ENCODE measurements around the gene DAZL.

DAZL gene

GRCh38 chr3:16595778-16596177 lies 9.4 kb downstream of the DAZL start:
- no peak overlapping the region for H4K8ac ChIP-seq (ENCODE audit: low read depth, low read length)
- no peaks in the 10 kb centered on the region for H3K79me2 ChIP-seq (ENCODE audit: control insufficient read depth, insufficient read depth, low read length, poor library complexity)
- H3K27ac ChIP-seq (ENCODE audit: low read depth, low read length), result no peak overlapping the region
- no peak overlapping the region for H3K4me3 ChIP-seq (ENCODE audit: low read depth, low read length)
- no peak overlapping the region for H3K9ac ChIP-seq (ENCODE audit: low read length)
- no peak overlapping the region for H3K18ac ChIP-seq (ENCODE audit: low read length)
- H3K14ac ChIP-seq (ENCODE audit: low read length), result no peak overlapping the region
- DNase-seq, result no peak
- no peaks in the 10 kb centered on the region for H3K27me3 ChIP-seq (ENCODE audit: insufficient read depth, low read length)
- no peaks in the 10 kb centered on the region for H3K9me3 ChIP-seq (ENCODE audit: insufficient read depth, low read depth, low read length)
- H3K36me3 ChIP-seq (ENCODE audit: control insufficient read depth in 1 of 2, insufficient read depth in 2 of 2, low read length in 2 of 2), result no peaks in the 10 kb centered on the region
- no peak overlapping the region for H2AFZ ChIP-seq (ENCODE audit: insufficient read depth, low read length, poor library complexity)
- H4K12ac ChIP-seq (ENCODE audit: low read depth, low read length), result no peak overlapping the region
- no peak overlapping the region for H2AK5ac ChIP-seq (ENCODE audit: low read length)
- H3K79me1 ChIP-seq (ENCODE audit: low read length), result no peaks in the 10 kb centered on the region
- no CpG with 5 or more reads among the region's 3 CpGs for WGBS (ENCODE audit: extremely low coverage, insufficient coverage, insufficient read length)
- H3K4me2 ChIP-seq (ENCODE audit: low read length), result no peak overlapping the region
- H4K91ac ChIP-seq (ENCODE audit: low read depth, low read length), result no peak overlapping the region
- H2BK12ac ChIP-seq (ENCODE audit: low read length), result no peak overlapping the region
- no peak overlapping the region for H3K23ac ChIP-seq (ENCODE audit: low read length)
- H2BK5ac ChIP-seq (ENCODE audit: low read depth, low read length, poor library complexity), result no peak overlapping the region
- H3K4ac ChIP-seq (ENCODE audit: low read depth, low read length), result no peak overlapping the region
- no peak overlapping the region for H2BK120ac ChIP-seq (ENCODE audit: insufficient read depth, low read length, poor library complexity)
- no peaks in the 10 kb centered on the region for H3K4me1 ChIP-seq (ENCODE audit: control insufficient read depth in 1 of 2, insufficient read depth in 2 of 2, low read length in 2 of 2)

GRCh38 chr3:16589867-16590624 lies 15.2 kb downstream of the DAZL start:
- no peak overlapping the region for H4K12ac ChIP-seq (ENCODE audit: low read depth, low read length)
- H2AFZ ChIP-seq (ENCODE audit: insufficient read depth, low read length, poor library complexity), result no peak overlapping the region
- no peak overlapping the region for H2BK5ac ChIP-seq (ENCODE audit: low read depth, low read length, poor library complexity)
- no peak overlapping the region for H3K4me2 ChIP-seq (ENCODE audit: low read length)
- no peak overlapping the region for H3K4me3 ChIP-seq (ENCODE audit: low read depth, low read length)
- no peak for DNase-seq
- no peak overlapping the region for H2AK5ac ChIP-seq (ENCODE audit: low read length)
- no peaks in the 10 kb centered on the region for H3K79me2 ChIP-seq (ENCODE audit: control insufficient read depth, insufficient read depth, low read length, poor library complexity)
- no peak overlapping the region for H3K9ac ChIP-seq (ENCODE audit: low read length)
- no peak overlapping the region for H2BK12ac ChIP-seq (ENCODE audit: low read length)
- no peak overlapping the region for H4K91ac ChIP-seq (ENCODE audit: low read depth, low read length)
- WGBS (ENCODE audit: extremely low coverage, insufficient coverage, insufficient read length), result no CpG with 5 or more reads among the region's 6 CpGs
- H2BK120ac ChIP-seq (ENCODE audit: insufficient read depth, low read length, poor library complexity), result no peak overlapping the region
- H3K36me3 ChIP-seq (ENCODE audit: control insufficient read depth in 1 of 2, insufficient read depth in 2 of 2, low read length in 2 of 2), result no peaks in the 10 kb centered on the region
- no peak overlapping the region for H3K23ac ChIP-seq (ENCODE audit: low read length)
- no peak overlapping the region for H3K18ac ChIP-seq (ENCODE audit: low read length)
- no peaks in the 10 kb centered on the region for H3K4me1 ChIP-seq (ENCODE audit: control insufficient read depth in 1 of 2, insufficient read depth in 2 of 2, low read length in 2 of 2)
- no peaks in the 10 kb centered on the region for H3K79me1 ChIP-seq (ENCODE audit: low read length)
- no peaks in the 10 kb centered on the region for H3K9me3 ChIP-seq (ENCODE audit: insufficient read depth, low read depth, low read length)
- H3K14ac ChIP-seq (ENCODE audit: low read length), result no peak overlapping the region
- no peak overlapping the region for H3K27ac ChIP-seq (ENCODE audit: low read depth, low read length)
- no peak overlapping the region for H3K4ac ChIP-seq (ENCODE audit: low read depth, low read length)
- H4K8ac ChIP-seq (ENCODE audit: low read depth, low read length), result no peak overlapping the region
- no peaks in the 10 kb centered on the region for H3K27me3 ChIP-seq (ENCODE audit: insufficient read depth, low read length)

GRCh38 chr3:16589120-16589519 lies 16.1 kb downstream of the DAZL start:
- no peak overlapping the region for H3K18ac ChIP-seq (ENCODE audit: low read length)
- H3K27me3 ChIP-seq (ENCODE audit: insufficient read depth, low read length), result no peaks in the 10 kb centered on the region
- H3K23ac ChIP-seq (ENCODE audit: low read length), result no peak overlapping the region
- DNase-seq, result no peak
- H3K9ac ChIP-seq (ENCODE audit: low read length), result no peak overlapping the region
- H3K79me2 ChIP-seq (ENCODE audit: control insufficient read depth, insufficient read depth, low read length, poor library complexity), result no peaks in the 10 kb centered on the region
- no peak overlapping the region for H2BK5ac ChIP-seq (ENCODE audit: low read depth, low read length, poor library complexity)
- WGBS (ENCODE audit: extremely low coverage, insufficient coverage, insufficient read length), result no CpG with 5 or more reads among the region's 1 CpG
- no peak overlapping the region for H3K4me3 ChIP-seq (ENCODE audit: low read depth, low read length)
- H3K36me3 ChIP-seq (ENCODE audit: control insufficient read depth in 1 of 2, insufficient read depth in 2 of 2, low read length in 2 of 2), result no peaks in the 10 kb centered on the region
- H2BK120ac ChIP-seq (ENCODE audit: insufficient read depth, low read length, poor library complexity), result no peak overlapping the region
- no peak overlapping the region for H3K4me2 ChIP-seq (ENCODE audit: low read length)
- no peaks in the 10 kb centered on the region for H3K79me1 ChIP-seq (ENCODE audit: low read length)
- H2AFZ ChIP-seq (ENCODE audit: insufficient read depth, low read length, poor library complexity), result no peak overlapping the region
- H4K91ac ChIP-seq (ENCODE audit: low read depth, low read length), result no peak overlapping the region
- no peak overlapping the region for H3K4ac ChIP-seq (ENCODE audit: low read depth, low read length)
- no peak overlapping the region for H4K12ac ChIP-seq (ENCODE audit: low read depth, low read length)
- H3K27ac ChIP-seq (ENCODE audit: low read depth, low read length), result no peak overlapping the region
- H3K4me1 ChIP-seq (ENCODE audit: control insufficient read depth in 1 of 2, insufficient read depth in 2 of 2, low read length in 2 of 2), result no peaks in the 10 kb centered on the region
- no peaks in the 10 kb centered on the region for H3K9me3 ChIP-seq (ENCODE audit: insufficient read depth, low read depth, low read length)
- H2BK12ac ChIP-seq (ENCODE audit: low read length), result no peak overlapping the region
- no peak overlapping the region for H3K14ac ChIP-seq (ENCODE audit: low read length)
- H4K8ac ChIP-seq (ENCODE audit: low read depth, low read length), result no peak overlapping the region
- no peak overlapping the region for H2AK5ac ChIP-seq (ENCODE audit: low read length)

- no peak overlapping the region for H4K91ac ChIP-seq (ENCODE audit: low read depth, low read length)
- H3K79me1 ChIP-seq (ENCODE audit: low read length), result no peaks in the 10 kb centered on the region
- H2BK12ac ChIP-seq (ENCODE audit: low read length), result no peak overlapping the region
- H3K14ac ChIP-seq (ENCODE audit: low read length), result no peak overlapping the region
- no peaks in the 10 kb centered on the region for H3K9me3 ChIP-seq (ENCODE audit: insufficient read depth, low read depth, low read length)
- no peak overlapping the region for H3K27ac ChIP-seq (ENCODE audit: low read depth, low read length)
- no peaks in the 10 kb centered on the region for H3K36me3 ChIP-seq (ENCODE audit: control insufficient read depth in 1 of 2, insufficient read depth in 2 of 2, low read length in 2 of 2)
- no peak overlapping the region for H4K8ac ChIP-seq (ENCODE audit: low read depth, low read length)
- H3K4ac ChIP-seq (ENCODE audit: low read depth, low read length), result no peak overlapping the region
- no peaks in the 10 kb centered on the region for H3K27me3 ChIP-seq (ENCODE audit: insufficient read depth, low read length)
- no peak overlapping the region for H3K23ac ChIP-seq (ENCODE audit: low read length)
- no peaks in the 10 kb centered on the region for H3K4me1 ChIP-seq (ENCODE audit: control insufficient read depth in 1 of 2, insufficient read depth in 2 of 2, low read length in 2 of 2)
- DNase-seq, result no peak
- H2AFZ ChIP-seq (ENCODE audit: insufficient read depth, low read length, poor library complexity), result no peak overlapping the region
- no peak overlapping the region for H3K4me3 ChIP-seq (ENCODE audit: low read depth, low read length)
- no peak overlapping the region for H2BK120ac ChIP-seq (ENCODE audit: insufficient read depth, low read length, poor library complexity)
- H3K4me2 ChIP-seq (ENCODE audit: low read length), result no peak overlapping the region
- H3K79me2 ChIP-seq (ENCODE audit: control insufficient read depth, insufficient read depth, low read length, poor library complexity), result no peaks in the 10 kb centered on the region
- no peak overlapping the region for H3K18ac ChIP-seq (ENCODE audit: low read length)
- H2AK5ac ChIP-seq (ENCODE audit: low read length), result no peak overlapping the region
- no peak overlapping the region for H3K9ac ChIP-seq (ENCODE audit: low read length)
- H2BK5ac ChIP-seq (ENCODE audit: low read depth, low read length, poor library complexity), result no peak overlapping the region
- no peak overlapping the region for H4K12ac ChIP-seq (ENCODE audit: low read depth, low read length)
Measured at GRCh38 chr3:16587681-16588060, 17.6 kb downstream of the DAZL start.

Data from trophoblast cell (in vitro differentiated cells and primary cell).